CD14-positive monocyte (primary cell): ENCODE measurements around the gene PSMB10. TPM values are rescaled to one million over a fixed set of nuclear protein-coding genes. Genes with fewer than 3 reads are reported as not detected.

Experiments used
- DNase-seq, 3 donors: peaks; one replicate each; pipeline ENCODE4 v3.0.0-alpha.2; 2011 to 2022
- H2AFZ ChIP-seq: 2 replicates; pipeline ENCODE4 v1.6.0; 2012; ENCODE audit warnings: mild to moderate bottlenecking, low read depth, low read length, inconsistent platforms; ENCODE audit not compliant: insufficient read depth, poor library complexity, severe bottlenecking
- H3K27ac ChIP-seq, 2 donors: 1 replicate in 1 of 2; 2 replicates in 1 of 2; pipeline ENCODE4 v1.5.1; 2012 to 2013; ENCODE audit warnings: low read length in 2 of 2, control low read depth in 1 of 2, inconsistent platforms in 1 of 2, low read depth in 1 of 2, mild to moderate bottlenecking in 1 of 2
- H3K27me3 ChIP-seq, 2 donors: one replicate each; pipeline versions ENCODE4 v1.6.0 to v1.6.1; 2011 to 2013; ENCODE audit warnings: low read length in 2 of 2; ENCODE audit not compliant: control insufficient read depth in 2 of 2, insufficient read depth in 2 of 2
- H3K36me3 ChIP-seq, 2 donors: replicated peaks in 1 of 2; 1 replicate in 1 of 2; 2 replicates in 1 of 2; pipeline versions ENCODE4 v1.5.1 to v1.6.1; 2012 to 2013; ENCODE audit warnings: low read length in 2 of 2, control low read depth in 1 of 2, inconsistent platforms in 1 of 2, mild to moderate bottlenecking in 1 of 2; ENCODE audit not compliant: insufficient read depth in 2 of 2, control insufficient read depth in 1 of 2
- H3K4me1 ChIP-seq, 2 donors: 1 replicate in 1 of 2; 2 replicates in 1 of 2; pipeline versions ENCODE4 v1.5.1 to v1.6.1; 2012 to 2013; ENCODE audit warnings: low read length in 2 of 2, control low read depth in 1 of 2, inconsistent platforms in 1 of 2, mild to moderate bottlenecking in 1 of 2, moderate library complexity in 1 of 2; ENCODE audit not compliant: insufficient read depth in 2 of 2, control insufficient read depth in 1 of 2
- H3K4me2 ChIP-seq: replicated peaks from 2 replicates; pipeline ENCODE3; 2012; ENCODE audit warnings: low read length, moderate library complexity, mild to moderate bottlenecking; ENCODE audit not compliant: poor library complexity, severe bottlenecking; ENCODE audit errors: extremely low read depth
- H3K4me3 ChIP-seq, 3 experiments: fragments of 200-600 bp in 1 of 3; sonication (generic) in 1 of 3; replicated peaks in 1 of 3; 1 replicate in 2 of 3; 2 replicates in 1 of 3; pipeline ENCODE4 v1.5.1; 2011 to 2013; ENCODE audit warnings: low read length in 3 of 3, mild to moderate bottlenecking in 3 of 3, control low read depth in 2 of 3, low read depth in 2 of 3, inconsistent platforms in 1 of 3, moderate library complexity in 1 of 3
- H3K79me2 ChIP-seq: 2 replicates; pipeline ENCODE4 v1.6.0; 2012; ENCODE audit warnings: mild to moderate bottlenecking, control low read depth, inconsistent platforms, low read length, moderate library complexity; ENCODE audit not compliant: insufficient read depth
- H3K9ac ChIP-seq: 2 replicates; pipeline ENCODE4 v1.6.0; 2017; ENCODE audit warnings: low read length, mild to moderate bottlenecking; ENCODE audit not compliant: insufficient read depth, poor library complexity, severe bottlenecking
- H3K9me3 ChIP-seq, 2 donors: replicated peaks in 1 of 2; 1 replicate in 1 of 2; 2 replicates in 1 of 2; pipeline versions ENCODE4 v1.5.1 to v1.6.1; 2012 to 2013; ENCODE audit warnings: low read length in 2 of 2, control low read depth in 1 of 2; ENCODE audit not compliant: control insufficient read depth in 1 of 2, insufficient read depth in 1 of 2
- H4K20me1 ChIP-seq: 2 replicates; pipeline ENCODE4 v1.6.0; 2012; ENCODE audit warnings: mild to moderate bottlenecking, low read length, control low read depth, moderate library complexity; ENCODE audit not compliant: insufficient read depth
- H3K27ac Mint-ChIP-seq, 7 donors: one replicate each; pipeline ENCODE4 v1.8.0; 2020; ENCODE audit warnings: mild to moderate bottlenecking in 7 of 7, mixed read lengths in 7 of 7, moderate library complexity in 6 of 7, inconsistent platforms in 2 of 7
- H3K27me3 Mint-ChIP-seq, 3 donors: one replicate each; pipeline ENCODE4 v1.8.0; 2021 to 2022; ENCODE audit warnings: low read depth in 3 of 3, mild to moderate bottlenecking in 3 of 3, mixed read lengths in 3 of 3, moderate library complexity in 3 of 3, inconsistent platforms in 1 of 3
- H3K36me3 Mint-ChIP-seq, 2 donors: one replicate each; pipeline ENCODE4 v1.8.0; 2020; ENCODE audit warnings: mixed read lengths in 2 of 2, inconsistent platforms in 1 of 2, mild to moderate bottlenecking in 1 of 2
- H3K4me1 Mint-ChIP-seq: one replicate; pipeline ENCODE4 v1.8.0; 2020; ENCODE audit warnings: mild to moderate bottlenecking, mixed read lengths
- H3K4me3 Mint-ChIP-seq, 2 donors: one replicate each; pipeline ENCODE4 v1.8.0; 2020; ENCODE audit warnings: mild to moderate bottlenecking in 2 of 2, mixed read lengths in 2 of 2, moderate library complexity in 1 of 2
- H3K9me3 Mint-ChIP-seq, 7 donors: one replicate each; pipeline ENCODE4 v1.8.0; 2020 to 2022; ENCODE audit warnings: mixed read lengths in 7 of 7, mild to moderate bottlenecking in 6 of 7, moderate library complexity in 6 of 7, inconsistent platforms in 2 of 7
- WGBS: methylation state at CpG from one replicate; pipeline ENCODE4 v1.1.5; 2013; ENCODE audit warnings: missing lambda C conversion rate; ENCODE audit not compliant: insufficient coverage; 5-methylcytosine and 5-hydroxymethylcytosine counted together
- intact Hi-C, 2 donors: fragments of 100-400 bp; cut with micrococcal nuclease; formaldehyde crosslinking; loops; one replicate each; pipeline versions ENCODE4 v1.15.0 to v1.15.1; 2023
- polyA plus RNA-seq, 3 donors: library from polyadenylated mRNA; depleted of rRNA in 1 of 3; unstranded in 2 of 3; stranded (reverse) in 1 of 3; fragments of 300-500 nt in 2 of 3; fragments of >200 nt in 1 of 3; fragmentation: Illumina TruSeq in 2 of 3; gene quantifications; 1 replicate in 2 of 3; 2 replicates in 1 of 3; pipeline ENCODE4 v1.2.3, GENCODE V29; 2012 to 2021
- TF ChIP-seq, protein P1 (sequence below): fragments of 200-600 bp; IDR thresholded peaks from one replicate; pipeline ENCODE4 v1.8.0; 2022; ENCODE audit warnings: antibody characterized with exemption, mild to moderate bottlenecking

The PSMB10 gene
- polyA plus RNA-seq, 3 donors: 158 to 798 (median 609) TPM

DNA sequence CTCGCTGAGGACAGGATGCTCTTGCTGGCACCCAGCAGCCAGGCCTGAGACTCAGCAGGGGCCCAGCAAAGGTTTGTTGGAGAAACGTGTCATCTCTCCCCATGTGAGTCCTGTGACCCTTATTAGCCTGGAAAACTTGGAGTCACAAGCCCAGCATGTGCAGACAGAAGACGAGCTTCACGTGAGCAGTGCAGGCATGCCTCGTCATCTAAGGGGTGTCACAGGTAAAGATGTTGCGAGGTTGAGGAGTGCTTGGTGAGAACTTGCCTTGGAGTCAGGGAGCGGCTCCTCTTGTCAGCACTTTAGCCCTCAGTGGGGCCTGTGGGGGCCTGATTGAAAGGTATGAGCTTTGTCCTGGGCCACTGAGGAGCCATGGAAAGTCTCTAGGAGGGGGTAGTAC, 2.8 kb downstream of the PSMB10 start:
- Histone ChIP-seq H3K36me3 (peaks cover 50 to 63% of the 10 kb centered on the region in 2 donors), H3K9me3 (no peaks in the 10 kb centered on the region), H3K27ac (peak overlapping the region in 1 of 2 donors; percentile 93), H3K9ac (no peak overlapping the region), H3K4me1 (peaks cover 22 to 32% of the 10 kb centered on the region in 2 donors), H3K4me3 (no peak overlapping the region), H3K4me2 (no peak overlapping the region), H3K79me2 (peaks cover 30% of the 10 kb centered on the region), H2AFZ (no peak overlapping the region), H3K27me3 (no peaks in the 10 kb centered on the region), H4K20me1 (peaks cover 65% of the 10 kb centered on the region)
- peaks cover 44 to 69% of the 10 kb centered on the region in 2 donors for H3K36me3 Mint-ChIP-seq
- peak overlapping the region in 4 of 7 donors; percentile 20 to 78 (median 52) for H3K27ac Mint-ChIP-seq
- H3K9me3 Mint-ChIP-seq: peaks cover 0 to 1% (median 0%) of the 10 kb centered on the region in 7 donors
- DNase-seq: no peak
- intact Hi-C loops: loop anchor here (5.0 to 10.0 kb wide), 3 partner anchors 37 to 119 kb away; partner anchors contain the start of gene EDC4 (in 1 of the 2)
- H3K4me1 Mint-ChIP-seq: peaks cover 28% of the 10 kb centered on the region
- WGBS: 86% methylated on average over 7 of the region's 7 CpGs
- TF ChIP-seq, protein P1, sequence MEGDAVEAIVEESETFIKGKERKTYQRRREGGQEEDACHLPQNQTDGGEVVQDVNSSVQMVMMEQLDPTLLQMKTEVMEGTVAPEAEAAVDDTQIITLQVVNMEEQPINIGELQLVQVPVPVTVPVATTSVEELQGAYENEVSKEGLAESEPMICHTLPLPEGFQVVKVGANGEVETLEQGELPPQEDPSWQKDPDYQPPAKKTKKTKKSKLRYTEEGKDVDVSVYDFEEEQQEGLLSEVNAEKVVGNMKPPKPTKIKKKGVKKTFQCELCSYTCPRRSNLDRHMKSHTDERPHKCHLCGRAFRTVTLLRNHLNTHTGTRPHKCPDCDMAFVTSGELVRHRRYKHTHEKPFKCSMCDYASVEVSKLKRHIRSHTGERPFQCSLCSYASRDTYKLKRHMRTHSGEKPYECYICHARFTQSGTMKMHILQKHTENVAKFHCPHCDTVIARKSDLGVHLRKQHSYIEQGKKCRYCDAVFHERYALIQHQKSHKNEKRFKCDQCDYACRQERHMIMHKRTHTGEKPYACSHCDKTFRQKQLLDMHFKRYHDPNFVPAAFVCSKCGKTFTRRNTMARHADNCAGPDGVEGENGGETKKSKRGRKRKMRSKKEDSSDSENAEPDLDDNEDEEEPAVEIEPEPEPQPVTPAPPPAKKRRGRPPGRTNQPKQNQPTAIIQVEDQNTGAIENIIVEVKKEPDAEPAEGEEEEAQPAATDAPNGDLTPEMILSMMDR: no peak
- no peak overlapping the region for H3K4me3 Mint-ChIP-seq
- H3K27me3 Mint-ChIP-seq: no peaks in the 10 kb centered on the region

- Histone ChIP-seq H3K9me3 (no peaks in the 10 kb centered on the region), H3K79me2 (peaks cover 30% of the 10 kb centered on the region), H3K4me3 (no peak overlapping the region), H3K36me3 (peaks cover 55 to 75% of the 10 kb centered on the region in 2 donors), H3K4me1 (peaks cover 16 to 25% of the 10 kb centered on the region in 2 donors), H2AFZ (no peak overlapping the region), H4K20me1 (peaks cover 79% of the 10 kb centered on the region), H3K4me2 (no peak overlapping the region), H3K9ac (no peak overlapping the region), H3K27me3 (no peaks in the 10 kb centered on the region), H3K27ac (peak overlapping the region in 1 of 2 donors; percentile 28)
- no peak for DNase-seq
- intact Hi-C loops: loop anchor here (5.0 to 10.0 kb wide), 3 partner anchors 35 to 118 kb away; partner anchors contain the start of gene EDC4 (in 1 of the 2)
- Mint-ChIP-seq H3K9me3 (peaks cover 0 to 1% (median 0%) of the 10 kb centered on the region in 7 donors), H3K27me3 (no peaks in the 10 kb centered on the region), H3K4me1 (peaks cover 25% of the 10 kb centered on the region), H3K4me3 (no peak overlapping the region), H3K27ac (peak overlapping the region in 5 of 7 donors; percentile 13 to 71 (median 33)), H3K36me3 (peaks cover 50 to 79% of the 10 kb centered on the region in 2 donors)
- TF ChIP-seq, protein P1: no peak
- 92% methylated on average over 3 of the region's 4 CpGs for WGBS
Measured at GRCh38 chr16:67932462-67932840, 4.2 kb downstream of the PSMB10 start.
